Right atrium auricular region (tissue), 2 donors: Measurements from ENCODE around the gene FRMD3. TPM values are rescaled to one million over a fixed set of nuclear protein-coding genes. Genes with fewer than 3 reads are reported as not detected.
A peak's percentile ranks its signal among the peaks of the same experiment; 100 is the strongest.
"Not testable (repeated sequence)": the region's sequence is repeated elsewhere in the genome, so short reads cannot be mapped to it uniquely, and the experiment has no call there.

Experiments
- DNase-seq: peaks from one replicate; pipeline ENCODE4 v3.0.0-alpha.2; 2019; ENCODE audit warnings: low spot score
- H3K27ac ChIP-seq, 2 donors: fragments of 200-600 bp; sonication (generic); 1 replicate in 1 of 2; 2 replicates in 1 of 2; pipeline ENCODE4 v1.5.1; 2016 to 2019
- H3K27me3 ChIP-seq, 2 donors: fragments of 200-600 bp; sonication (generic); one replicate each; pipeline versions ENCODE4 v1.5.1 to v1.6.0; 2017 to 2019
- H3K36me3 ChIP-seq: fragments of 200-600 bp; sonication (generic); one replicate; pipeline ENCODE4 v1.5.1; 2016
- H3K4me1 ChIP-seq, 2 donors: fragments of 200-600 bp; sonication (generic); one replicate each; pipeline versions ENCODE4 v1.5.1 to v1.6.0; 2017 to 2019
- H3K4me3 ChIP-seq, 2 donors: fragments of 200-600 bp; sonication (generic); 1 replicate in 1 of 2; 2 replicates in 1 of 2; pipeline ENCODE4 v1.5.1; 2017 to 2019; ENCODE audit warnings: mild to moderate bottlenecking in 1 of 2, moderate library complexity in 1 of 2
- H3K9me3 ChIP-seq, 2 donors: fragments of 200-600 bp; sonication (generic); one replicate each; pipeline ENCODE4 v1.5.1; 2019
- CTCF ChIP-seq, 2 donors: fragments of 200-600 bp; sonication (generic); IDR thresholded peaks; one replicate each; pipeline ENCODE4 v1.5.1; 2019; ENCODE audit warnings: antibody characterized with exemption in 2 of 2
- total RNA-seq, 2 donors: library from RNA; depleted of rRNA; stranded (reverse); fragments of >200 nt; gene quantifications; one replicate each; pipeline ENCODE4 v1.1.0, GENCODE V29; 2016

The FRMD3 gene
- total RNA-seq, 2 donors from 2014 or later: 31.4 to 77.5 TPM

DNA sequence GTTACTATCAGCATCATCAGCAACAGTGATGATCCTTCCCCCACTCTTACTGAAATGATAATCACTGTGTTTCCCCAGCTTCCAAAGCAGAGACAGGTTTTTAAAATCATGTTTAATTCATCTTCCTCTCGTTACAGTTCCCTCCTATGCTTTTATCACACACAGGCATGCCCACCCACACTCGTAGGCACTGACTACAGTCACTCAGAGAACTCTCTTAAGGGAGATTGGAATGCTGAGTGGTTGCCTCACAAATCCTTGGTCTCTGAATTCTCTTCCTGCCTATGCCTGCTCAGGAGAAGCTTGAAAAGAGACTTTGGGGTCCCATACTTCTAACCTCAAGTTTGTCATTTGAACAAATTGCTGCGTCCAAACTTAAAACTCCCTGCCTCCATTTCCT is 179.2 kb downstream of the FRMD3 start:
- TF ChIP-seq CTCF (IDR thresholded peaks at IDR 0.05): no peak

DNA sequence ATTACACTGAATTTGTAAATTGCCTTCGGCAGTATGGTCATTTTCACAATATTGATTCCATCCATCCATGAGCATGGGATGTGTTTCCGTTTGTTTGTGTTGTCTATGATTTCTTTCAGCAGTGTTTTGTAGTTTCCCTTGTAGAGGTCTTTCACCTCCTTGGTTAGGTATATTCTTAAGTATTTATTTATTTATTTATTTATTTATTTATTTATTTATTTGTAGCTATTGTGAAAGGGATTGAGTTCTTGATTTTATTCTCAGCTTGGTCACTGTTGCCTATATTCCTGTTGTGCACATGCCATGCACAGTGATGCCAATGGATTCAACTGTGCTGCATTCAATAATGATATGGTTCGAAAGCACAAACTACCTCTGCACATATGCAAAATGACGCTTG is 179.7 kb downstream of the FRMD3 start:
- not testable (repeated sequence) for H3K27ac ChIP-seq, H3K36me3 ChIP-seq, H3K9me3 ChIP-seq, H3K27me3 ChIP-seq, DNase-seq, H3K4me1 ChIP-seq, H3K4me3 ChIP-seq

More for the DNA sequence above, 179.2 kb downstream of the FRMD3 start:
- Histone ChIP-seq H3K36me3 (no peaks in the 10 kb centered on the region), H3K9me3 (no peaks in the 10 kb centered on the region), H3K4me3 (no peak overlapping the region), H3K4me1 (no peaks in the 10 kb centered on the region), H3K27me3 (no peaks in the 10 kb centered on the region), H3K27ac (no peak overlapping the region)
- no peak for DNase-seq

DNA sequence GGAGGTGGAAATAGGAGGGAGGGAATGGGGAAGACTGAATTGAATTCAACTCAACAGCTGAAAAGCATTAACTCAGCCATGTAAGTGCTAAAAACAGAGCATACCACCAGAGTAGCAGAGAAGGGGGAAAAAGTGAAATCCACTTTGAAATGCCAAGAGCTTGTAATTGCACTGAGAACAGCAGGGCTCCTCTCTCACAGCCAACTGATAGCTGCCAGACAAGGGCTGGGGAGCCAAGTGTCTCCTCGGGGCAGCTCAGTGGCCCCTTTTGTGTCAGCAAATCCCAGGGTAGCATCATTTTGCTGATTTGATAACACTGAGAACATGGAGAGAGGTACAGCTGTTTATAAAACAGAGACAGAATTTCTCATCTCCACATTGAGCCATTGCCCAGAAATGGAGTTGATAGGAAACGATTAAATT is 182.5 kb downstream of the FRMD3 start:
- DNase-seq: no peak
- H3K9me3 ChIP-seq: no peaks in the 10 kb centered on the region
- H3K27ac ChIP-seq: peak overlapping the region; percentile 46 to 63
- no peaks in the 10 kb centered on the region for H3K36me3 ChIP-seq
- H3K4me3 ChIP-seq: no peak overlapping the region
- TF ChIP-seq CTCF (IDR thresholded peaks at IDR 0.05): no peak
- no peaks in the 10 kb centered on the region for H3K27me3 ChIP-seq
- no peaks in the 10 kb centered on the region for H3K4me1 ChIP-seq

GRCh38 chr9:83355024-83355444 is 183.2 kb downstream of the FRMD3 start:
- H3K9me3 ChIP-seq: no peaks in the 10 kb centered on the region
- H3K4me3 ChIP-seq: no peak overlapping the region
- no peaks in the 10 kb centered on the region for H3K36me3 ChIP-seq
- peaks cover 0 to under 1% of the 10 kb centered on the region in 2 donors for H3K4me1 ChIP-seq
- H3K27me3 ChIP-seq: no peaks in the 10 kb centered on the region
- peak overlapping the region; percentile 46 to 63 for H3K27ac ChIP-seq
- no peak for TF ChIP-seq CTCF (IDR thresholded peaks at IDR 0.05)
- DNase-seq: no peak

DNA sequence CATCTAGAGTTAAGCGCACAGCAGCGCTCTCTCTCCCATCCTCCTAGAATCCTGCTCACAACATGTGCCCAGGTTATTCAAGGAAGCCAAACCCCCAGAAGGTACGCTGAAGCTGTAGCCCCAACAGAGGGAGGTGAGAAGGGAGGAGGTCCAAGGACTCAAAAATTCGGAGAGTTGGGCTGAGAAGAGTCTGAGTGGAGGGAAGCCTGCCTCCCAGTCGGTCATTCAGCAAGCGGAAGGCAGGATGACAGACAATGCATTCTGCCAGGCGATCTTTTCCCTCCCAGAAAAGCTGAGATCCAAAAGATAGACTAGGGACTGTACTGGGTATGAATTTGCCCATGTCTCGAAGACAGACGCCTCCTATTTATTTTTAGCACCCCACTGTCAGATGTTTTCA is 189.2 kb downstream of the FRMD3 start:
- Histone ChIP-seq H3K27me3 (no peaks in the 10 kb centered on the region), H3K36me3 (no peaks in the 10 kb centered on the region), H3K27ac (no peak overlapping the region), H3K9me3 (no peaks in the 10 kb centered on the region), H3K4me1 (peaks cover 0 to 26% of the 10 kb centered on the region in 2 donors), H3K4me3 (no peak overlapping the region)
- DNase-seq: no peak
- TF ChIP-seq CTCF (IDR thresholded peaks at IDR 0.05): no peak

DNA sequence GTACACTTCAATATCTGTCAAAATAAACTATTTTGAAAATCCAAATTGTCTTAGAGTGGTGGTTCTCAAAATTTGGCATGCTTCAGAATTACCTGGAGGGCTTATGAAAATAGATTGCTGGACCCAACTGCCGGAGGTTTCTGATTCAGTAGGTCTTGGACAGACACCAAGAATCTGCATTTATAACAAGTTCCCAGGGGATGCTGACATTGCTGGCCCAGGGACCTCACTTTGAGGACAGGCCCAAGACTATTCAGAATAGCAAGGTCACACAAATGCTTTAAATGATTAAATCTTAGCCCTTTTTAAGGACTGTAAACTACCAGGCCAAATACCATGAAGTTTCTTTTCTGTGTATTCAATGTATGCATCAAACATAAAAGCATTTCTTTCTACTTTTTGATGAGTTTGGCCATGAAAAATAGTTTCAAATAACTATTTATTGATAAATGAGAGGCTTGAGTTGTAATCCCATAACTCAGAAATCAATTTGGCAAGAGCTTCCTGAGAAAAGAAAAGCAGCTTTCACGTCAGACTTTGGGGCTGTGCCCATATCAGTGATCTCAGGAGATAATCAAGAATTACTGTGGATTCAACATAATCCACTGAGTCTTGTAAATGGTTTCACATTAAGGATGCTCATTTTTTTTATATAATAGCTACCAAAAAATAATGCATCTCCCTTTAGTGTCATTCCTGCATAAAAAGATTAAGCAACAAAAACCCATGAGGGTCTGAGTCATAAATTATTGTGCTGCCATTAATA is 191.4 kb downstream of the FRMD3 start:
- Histone ChIP-seq H3K4me3 (no peak overlapping the region), H3K36me3 (no peaks in the 10 kb centered on the region), H3K9me3 (no peaks in the 10 kb centered on the region), H3K27ac (no peak overlapping the region), H3K4me1 (peaks cover 0 to 26% of the 10 kb centered on the region in 2 donors), H3K27me3 (no peaks in the 10 kb centered on the region)
- no peak for TF ChIP-seq CTCF (IDR thresholded peaks at IDR 0.05)
- no peak for DNase-seq
